Urothelium cell line (cell line): ENCODE results near the gene EPS8L2.

Experiments
- DNase-seq: peaks from one replicate; pipeline ENCODE4 v3.0.0; 2011; ENCODE audit warnings: low spot score, mixed read lengths
- FAIRE-seq: peaks from 2 replicates; lab custom pipeline; 2011; peaks lifted over from hg19 to GRCh38; lab: Jason Lieb, UNC

Gene EPS8L2

GRCh38 chr11:703506-703905 is 2.5 kb upstream of the EPS8L2 start:
- FAIRE-seq (no peak), DNase-seq (no peak)

GRCh38 chr11:704228-704674 is 1.8 kb upstream of the EPS8L2 start:
- DNase-seq = no peak
- no peak for FAIRE-seq

GRCh38 chr11:704781-705645 is 1.0 kb upstream of the EPS8L2 start:
- DNase-seq = no peak
- no peak for FAIRE-seq

GRCh38 chr11:706439-706956 is 467 bp downstream of the EPS8L2 start:
- DNase-seq (peak; percentile 25), FAIRE-seq (no peak)

- no peak for FAIRE-seq
These were observed 1.2 kb downstream of the EPS8L2 start for GRCh38 chr11:706957-707816.

GRCh38 chr11:707817-708420 is 1.9 kb downstream of the EPS8L2 start:
- DNase-seq (peak; percentile 28), FAIRE-seq (no peak)

More at GRCh38 chr11:706957-707816, 1.2 kb downstream of the EPS8L2 start:
- peak; percentile 79 for DNase-seq

- FAIRE-seq (no peak), DNase-seq (no peak)
These were observed 2.5 kb downstream of the EPS8L2 start for GRCh38 chr11:708511-708910.

- FAIRE-seq (no peak), DNase-seq (no peak)
These were observed 3.3 kb downstream of the EPS8L2 start for GRCh38 chr11:709109-709997.

GRCh38 chr11:714436-714835 is 8.4 kb downstream of the EPS8L2 start:
- no peak for DNase-seq
- FAIRE-seq = no peak

- DNase-seq (no peak), FAIRE-seq (no peak)
These were observed 13.4 kb downstream of the EPS8L2 start for GRCh38 chr11:719214-720016.

GRCh38 chr11:720017-720641 is 14.1 kb downstream of the EPS8L2 start:
- DNase-seq (no peak), FAIRE-seq (no peak)

- FAIRE-seq (no peak), DNase-seq (no peak)
These were observed 14.7 kb downstream of the EPS8L2 start for GRCh38 chr11:720642-721246.

GRCh38 chr11:721247-721740 is 15.3 kb downstream of the EPS8L2 start:
- DNase-seq (no peak), FAIRE-seq (no peak)

- DNase-seq = no peak
- FAIRE-seq = no peak
These were observed 15.8 kb downstream of the EPS8L2 start for GRCh38 chr11:721741-722345.

- no peak for FAIRE-seq
These were observed 16.3 kb downstream of the EPS8L2 start for GRCh38 chr11:722346-722811.

GRCh38 chr11:723120-723883 is 17.3 kb downstream of the EPS8L2 start:
- no peak for DNase-seq
- FAIRE-seq = no peak

More at GRCh38 chr11:722346-722811, 16.3 kb downstream of the EPS8L2 start:
- no peak for DNase-seq
